GM18502 (cell line): ENCODE data around the gene PTBP3.

Experiments used
- ATAC-seq: cut with Tn5 transposase; IDR thresholded peaks from one replicate; pipeline ENCODE4 v1.9.1; 2021; ENCODE audit warnings: mild to moderate bottlenecking; ENCODE audit not compliant: unreplicated experiment, poor library complexity

PTBP3 gene

GRCh38 chr9:112361601-112362000 is 28.2 kb upstream of the PTBP3 start:
- no peak for ATAC-seq

GRCh38 chr9:112360047-112360804 is 26.8 kb upstream of the PTBP3 start:
- no peak for ATAC-seq

- ATAC-seq = no peak
Measured at GRCh38 chr9:112355427-112355897, 22.0 kb upstream of the PTBP3 start.

- no peak for ATAC-seq
Measured at GRCh38 chr9:112354081-112354743, 20.8 kb upstream of the PTBP3 start.

GRCh38 chr9:112352209-112352608 is 18.8 kb upstream of the PTBP3 start:
- no peak for ATAC-seq

GRCh38 chr9:112351184-112351583 is 17.8 kb upstream of the PTBP3 start:
- no peak for ATAC-seq

- ATAC-seq = no peak
Measured at GRCh38 chr9:112349008-112349333, 15.6 kb upstream of the PTBP3 start.

- no peak for ATAC-seq
Measured at GRCh38 chr9:112348257-112349007, 15.0 kb upstream of the PTBP3 start.

- no peak for ATAC-seq
Measured at GRCh38 chr9:112341730-112342129, 8.3 kb upstream of the PTBP3 start.

GRCh38 chr9:112339886-112340285 is 6.5 kb upstream of the PTBP3 start:
- no peak for ATAC-seq

GRCh38 chr9:112338561-112338960 is 5.1 kb upstream of the PTBP3 start:
- no peak for ATAC-seq

GRCh38 chr9:112337547-112337946 is 4.1 kb upstream of the PTBP3 start:
- no peak for ATAC-seq

GRCh38 chr9:112334432-112334841 is 1.0 kb upstream of the PTBP3 start:
- no peak for ATAC-seq

GRCh38 chr9:112333639-112334431 is 416 bp upstream of the PTBP3 start:
- ATAC-seq = peak; percentile 75

- no peak for ATAC-seq
Measured at GRCh38 chr9:112332674-112332976, 794 bp downstream of the PTBP3 start.

GRCh38 chr9:112332214-112332613 is 1.2 kb downstream of the PTBP3 start:
- no peak for ATAC-seq

GRCh38 chr9:112331674-112331952 is 1.8 kb downstream of the PTBP3 start:
- no peak for ATAC-seq

- no peak for ATAC-seq
Measured at GRCh38 chr9:112328545-112328944, 4.9 kb downstream of the PTBP3 start.

GRCh38 chr9:112327718-112328450 is 5.5 kb downstream of the PTBP3 start:
- no peak for ATAC-seq

- no peak for ATAC-seq
Measured at GRCh38 chr9:112326194-112326593, 7.2 kb downstream of the PTBP3 start.
